ENCODE data around the gene SHC2. TPM values are rescaled to one million over a fixed set of nuclear protein-coding genes. Genes with fewer than 3 reads are reported as not detected.

Gene SHC2
- total RNA-seq, 1 experiment from 2014 or later: not detected

GRCh38 chr19:467554-467953 is 6.7 kb upstream of the SHC2 start:
- no peaks in the 10 kb centered on the region for H3K4me1 ChIP-seq (ENCODE audit: low read length)
- no peak overlapping the region for H3K27ac ChIP-seq (ENCODE audit: low read length)
- no peak for DNase-seq
- H4K20me1 ChIP-seq (ENCODE audit: insufficient read depth, low read depth, low read length): no peaks in the 10 kb centered on the region
- H3K36me3 ChIP-seq (ENCODE audit: insufficient read depth, low read length): no peaks in the 10 kb centered on the region
- no peak overlapping the region for H3K4me2 ChIP-seq (ENCODE audit: low read depth, low read length, poor library complexity, severe bottlenecking)
- H3K79me2 ChIP-seq (ENCODE audit: low read length): no peaks in the 10 kb centered on the region
- no peaks in the 10 kb centered on the region for H3K9me3 ChIP-seq (ENCODE audit: low read length)
- H3K27me3 ChIP-seq (ENCODE audit: low read length): no peaks in the 10 kb centered on the region
- H3K9me2 ChIP-seq (replicated peaks; ENCODE audit: insufficient read depth, low read length): no peaks in the 10 kb centered on the region
- no peak overlapping the region for H3K9ac ChIP-seq (ENCODE audit: low read length)
- H2AFZ ChIP-seq (ENCODE audit: low read length): no peak overlapping the region
- no peak overlapping the region for H3K4me3 ChIP-seq (ENCODE audit: low read length)

- no peak for DNase-seq
- no peaks in the 10 kb centered on the region for H3K4me1 ChIP-seq (ENCODE audit: low read length)
- no peaks in the 10 kb centered on the region for H3K9me3 ChIP-seq (ENCODE audit: low read length)
- no peaks in the 10 kb centered on the region for H3K79me2 ChIP-seq (ENCODE audit: low read length)
- no peak overlapping the region for H3K4me2 ChIP-seq (ENCODE audit: low read depth, low read length, poor library complexity, severe bottlenecking)
- no peaks in the 10 kb centered on the region for H3K9me2 ChIP-seq (replicated peaks; ENCODE audit: insufficient read depth, low read length)
- no peak overlapping the region for H3K9ac ChIP-seq (ENCODE audit: low read length)
- H4K20me1 ChIP-seq (ENCODE audit: insufficient read depth, low read depth, low read length): no peaks in the 10 kb centered on the region
- H3K4me3 ChIP-seq (ENCODE audit: low read length): no peak overlapping the region
- H3K27me3 ChIP-seq (ENCODE audit: low read length): no peaks in the 10 kb centered on the region
- no peak overlapping the region for H2AFZ ChIP-seq (ENCODE audit: low read length)
- H3K27ac ChIP-seq (ENCODE audit: low read length): no peak overlapping the region
- no peaks in the 10 kb centered on the region for H3K36me3 ChIP-seq (ENCODE audit: insufficient read depth, low read length)
Measured at GRCh38 chr19:465056-465816, 4.4 kb upstream of the SHC2 start.

GRCh38 chr19:464208-464545 is 3.3 kb upstream of the SHC2 start:
- H3K27ac ChIP-seq (ENCODE audit: low read length): no peak overlapping the region
- H3K27me3 ChIP-seq (ENCODE audit: low read length): no peaks in the 10 kb centered on the region
- H3K79me2 ChIP-seq (ENCODE audit: low read length): no peaks in the 10 kb centered on the region
- H2AFZ ChIP-seq (ENCODE audit: low read length): no peak overlapping the region
- H3K9ac ChIP-seq (ENCODE audit: low read length): no peak overlapping the region
- no peaks in the 10 kb centered on the region for H3K9me2 ChIP-seq (replicated peaks; ENCODE audit: insufficient read depth, low read length)
- H3K9me3 ChIP-seq (ENCODE audit: low read length): no peaks in the 10 kb centered on the region
- H3K4me1 ChIP-seq (ENCODE audit: low read length): no peaks in the 10 kb centered on the region
- no peak for DNase-seq
- no peaks in the 10 kb centered on the region for H3K36me3 ChIP-seq (ENCODE audit: insufficient read depth, low read length)
- H3K4me2 ChIP-seq (ENCODE audit: low read depth, low read length, poor library complexity, severe bottlenecking): no peak overlapping the region
- H4K20me1 ChIP-seq (ENCODE audit: insufficient read depth, low read depth, low read length): no peaks in the 10 kb centered on the region
- H3K4me3 ChIP-seq (ENCODE audit: low read length): no peak overlapping the region

GRCh38 chr19:463483-464207 is 2.8 kb upstream of the SHC2 start:
- Histone ChIP-seq H3K4me2 (ENCODE audit: low read depth, low read length, poor library complexity, severe bottlenecking) (no peak overlapping the region), H3K9ac (ENCODE audit: low read length) (no peak overlapping the region), H3K36me3 (ENCODE audit: insufficient read depth, low read length) (no peaks in the 10 kb centered on the region), H3K4me1 (ENCODE audit: low read length) (no peaks in the 10 kb centered on the region), H3K9me2 (replicated peaks; ENCODE audit: insufficient read depth, low read length) (no peaks in the 10 kb centered on the region), H3K27me3 (ENCODE audit: low read length) (no peaks in the 10 kb centered on the region), H3K27ac (ENCODE audit: low read length) (no peak overlapping the region), H2AFZ (ENCODE audit: low read length) (no peak overlapping the region), H4K20me1 (ENCODE audit: insufficient read depth, low read depth, low read length) (no peaks in the 10 kb centered on the region), H3K9me3 (ENCODE audit: low read length) (no peaks in the 10 kb centered on the region), H3K79me2 (ENCODE audit: low read length) (no peaks in the 10 kb centered on the region), H3K4me3 (ENCODE audit: low read length) (no peak overlapping the region)
- DNase-seq: no peak

GRCh38 chr19:461721-462551 is 1.1 kb upstream of the SHC2 start:
- H3K4me1 ChIP-seq (ENCODE audit: low read length): no peaks in the 10 kb centered on the region
- no peak overlapping the region for H3K4me2 ChIP-seq (ENCODE audit: low read depth, low read length, poor library complexity, severe bottlenecking)
- no peaks in the 10 kb centered on the region for H3K9me3 ChIP-seq (ENCODE audit: low read length)
- no peaks in the 10 kb centered on the region for H4K20me1 ChIP-seq (ENCODE audit: insufficient read depth, low read depth, low read length)
- no peak overlapping the region for H3K4me3 ChIP-seq (ENCODE audit: low read length)
- H3K27me3 ChIP-seq (ENCODE audit: low read length): no peaks in the 10 kb centered on the region
- no peak overlapping the region for H2AFZ ChIP-seq (ENCODE audit: low read length)
- no peak overlapping the region for H3K27ac ChIP-seq (ENCODE audit: low read length)
- no peaks in the 10 kb centered on the region for H3K79me2 ChIP-seq (ENCODE audit: low read length)
- no peak overlapping the region for H3K9ac ChIP-seq (ENCODE audit: low read length)
- no peaks in the 10 kb centered on the region for H3K9me2 ChIP-seq (replicated peaks; ENCODE audit: insufficient read depth, low read length)
- DNase-seq: no peak
- no peaks in the 10 kb centered on the region for H3K36me3 ChIP-seq (ENCODE audit: insufficient read depth, low read length)

- no peak overlapping the region for H3K4me2 ChIP-seq (ENCODE audit: low read depth, low read length, poor library complexity, severe bottlenecking)
- H3K79me2 ChIP-seq (ENCODE audit: low read length): no peaks in the 10 kb centered on the region
- H3K4me3 ChIP-seq (ENCODE audit: low read length): no peak overlapping the region
- no peaks in the 10 kb centered on the region for H3K9me2 ChIP-seq (replicated peaks; ENCODE audit: insufficient read depth, low read length)
- no peaks in the 10 kb centered on the region for H3K36me3 ChIP-seq (ENCODE audit: insufficient read depth, low read length)
- no peaks in the 10 kb centered on the region for H4K20me1 ChIP-seq (ENCODE audit: insufficient read depth, low read depth, low read length)
- H3K27ac ChIP-seq (ENCODE audit: low read length): no peak overlapping the region
- H3K27me3 ChIP-seq (ENCODE audit: low read length): no peaks in the 10 kb centered on the region
- no peak for DNase-seq
- H2AFZ ChIP-seq (ENCODE audit: low read length): no peak overlapping the region
- H3K9me3 ChIP-seq (ENCODE audit: low read length): no peaks in the 10 kb centered on the region
- H3K4me1 ChIP-seq (ENCODE audit: low read length): no peaks in the 10 kb centered on the region
- H3K9ac ChIP-seq (ENCODE audit: low read length): no peak overlapping the region
Measured at GRCh38 chr19:459724-460511, 915 bp downstream of the SHC2 start.

GRCh38 chr19:458091-459042 is 2.5 kb downstream of the SHC2 start:
- H2AFZ ChIP-seq (ENCODE audit: low read length): no peak overlapping the region
- H4K20me1 ChIP-seq (ENCODE audit: insufficient read depth, low read depth, low read length): no peaks in the 10 kb centered on the region
- no peak for DNase-seq
- no peaks in the 10 kb centered on the region for H3K27me3 ChIP-seq (ENCODE audit: low read length)
- H3K79me2 ChIP-seq (ENCODE audit: low read length): no peaks in the 10 kb centered on the region
- no peak overlapping the region for H3K4me2 ChIP-seq (ENCODE audit: low read depth, low read length, poor library complexity, severe bottlenecking)
- no peaks in the 10 kb centered on the region for H3K4me1 ChIP-seq (ENCODE audit: low read length)
- no peaks in the 10 kb centered on the region for H3K9me2 ChIP-seq (replicated peaks; ENCODE audit: insufficient read depth, low read length)
- H3K27ac ChIP-seq (ENCODE audit: low read length): no peak overlapping the region
- no peaks in the 10 kb centered on the region; the same call in 1 of the 2 replicates for H3K9me3 ChIP-seq (ENCODE audit: low read length)
- H3K9ac ChIP-seq (ENCODE audit: low read length): no peak overlapping the region
- no peak overlapping the region for H3K4me3 ChIP-seq (ENCODE audit: low read length)
- H3K36me3 ChIP-seq (ENCODE audit: insufficient read depth, low read length): no peaks in the 10 kb centered on the region

Measured in Karpas-422 (cell line).